22Rv1 (cell line): ENCODE measurements around the gene DRAXIN.
"Not testable (repeated sequence)": the region's sequence is repeated elsewhere in the genome, so short reads cannot be mapped to it uniquely, and the experiment has no call there.

Source experiments
- H3K27ac ChIP-seq: fragments of 450-650 bp; 2 replicates; pipeline ENCODE4 v1.5.1; 2017
- ZFX ChIP-seq: fragments of 450-650 bp; IDR thresholded peaks from 2 replicates; pipeline ENCODE4 v1.6.1; 2017; ENCODE audit warnings: antibody characterized with exemption, borderline replicate concordance
- TF ChIP-seq, protein P1 (sequence below): fragments of 450-650 bp; IDR thresholded peaks from 2 replicates; pipeline ENCODE4 v1.5.1; 2017; ENCODE audit warnings: mild to moderate bottlenecking

DRAXIN gene, protein sequence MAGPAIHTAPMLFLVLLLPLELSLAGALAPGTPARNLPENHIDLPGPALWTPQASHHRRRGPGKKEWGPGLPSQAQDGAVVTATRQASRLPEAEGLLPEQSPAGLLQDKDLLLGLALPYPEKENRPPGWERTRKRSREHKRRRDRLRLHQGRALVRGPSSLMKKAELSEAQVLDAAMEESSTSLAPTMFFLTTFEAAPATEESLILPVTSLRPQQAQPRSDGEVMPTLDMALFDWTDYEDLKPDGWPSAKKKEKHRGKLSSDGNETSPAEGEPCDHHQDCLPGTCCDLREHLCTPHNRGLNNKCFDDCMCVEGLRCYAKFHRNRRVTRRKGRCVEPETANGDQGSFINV

DNA sequence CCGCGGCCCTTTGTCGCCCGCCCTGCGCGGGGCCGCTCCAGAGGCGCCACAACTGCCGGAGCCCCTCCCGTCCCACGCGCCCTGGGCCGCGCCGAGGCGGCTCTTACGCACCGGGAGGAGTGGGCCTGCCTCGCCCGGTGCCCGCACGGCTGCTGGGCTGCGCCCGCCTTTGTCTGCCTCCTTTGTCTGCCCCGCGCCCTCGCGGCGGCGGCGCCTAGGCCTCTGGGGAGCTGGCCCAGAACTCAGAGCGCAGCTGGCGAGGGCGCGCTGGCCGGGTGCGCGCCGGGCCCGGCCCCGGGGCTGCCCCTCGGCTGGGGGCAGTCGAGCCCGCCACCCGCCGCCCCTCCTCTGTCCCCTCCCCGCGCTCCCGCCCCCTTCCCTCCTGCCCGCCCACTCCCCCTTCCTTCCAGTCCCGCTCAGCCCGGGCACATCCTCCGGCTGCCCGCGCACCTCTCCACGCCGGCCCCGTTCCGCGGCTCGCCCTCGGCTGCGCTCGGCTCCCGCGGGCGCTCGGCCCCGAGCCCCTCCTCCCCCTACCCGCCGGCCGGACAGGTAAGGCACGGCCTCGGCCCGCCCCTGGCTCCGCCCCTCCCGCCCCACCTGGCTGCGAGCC is at the start of gene DRAXIN:
Gene DRAXIN (plus strand): TSS at position 409 of the 613 bp plus-strand sequence. CDS start 14,549 bp downstream, outside the sequence.
- H3K27ac ChIP-seq = peak within 1 kb of the TSS; percentile 41
- TF ChIP-seq, protein P1, sequence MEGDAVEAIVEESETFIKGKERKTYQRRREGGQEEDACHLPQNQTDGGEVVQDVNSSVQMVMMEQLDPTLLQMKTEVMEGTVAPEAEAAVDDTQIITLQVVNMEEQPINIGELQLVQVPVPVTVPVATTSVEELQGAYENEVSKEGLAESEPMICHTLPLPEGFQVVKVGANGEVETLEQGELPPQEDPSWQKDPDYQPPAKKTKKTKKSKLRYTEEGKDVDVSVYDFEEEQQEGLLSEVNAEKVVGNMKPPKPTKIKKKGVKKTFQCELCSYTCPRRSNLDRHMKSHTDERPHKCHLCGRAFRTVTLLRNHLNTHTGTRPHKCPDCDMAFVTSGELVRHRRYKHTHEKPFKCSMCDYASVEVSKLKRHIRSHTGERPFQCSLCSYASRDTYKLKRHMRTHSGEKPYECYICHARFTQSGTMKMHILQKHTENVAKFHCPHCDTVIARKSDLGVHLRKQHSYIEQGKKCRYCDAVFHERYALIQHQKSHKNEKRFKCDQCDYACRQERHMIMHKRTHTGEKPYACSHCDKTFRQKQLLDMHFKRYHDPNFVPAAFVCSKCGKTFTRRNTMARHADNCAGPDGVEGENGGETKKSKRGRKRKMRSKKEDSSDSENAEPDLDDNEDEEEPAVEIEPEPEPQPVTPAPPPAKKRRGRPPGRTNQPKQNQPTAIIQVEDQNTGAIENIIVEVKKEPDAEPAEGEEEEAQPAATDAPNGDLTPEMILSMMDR = no peak
- TF ChIP-seq ZFX = no peak

DNA sequence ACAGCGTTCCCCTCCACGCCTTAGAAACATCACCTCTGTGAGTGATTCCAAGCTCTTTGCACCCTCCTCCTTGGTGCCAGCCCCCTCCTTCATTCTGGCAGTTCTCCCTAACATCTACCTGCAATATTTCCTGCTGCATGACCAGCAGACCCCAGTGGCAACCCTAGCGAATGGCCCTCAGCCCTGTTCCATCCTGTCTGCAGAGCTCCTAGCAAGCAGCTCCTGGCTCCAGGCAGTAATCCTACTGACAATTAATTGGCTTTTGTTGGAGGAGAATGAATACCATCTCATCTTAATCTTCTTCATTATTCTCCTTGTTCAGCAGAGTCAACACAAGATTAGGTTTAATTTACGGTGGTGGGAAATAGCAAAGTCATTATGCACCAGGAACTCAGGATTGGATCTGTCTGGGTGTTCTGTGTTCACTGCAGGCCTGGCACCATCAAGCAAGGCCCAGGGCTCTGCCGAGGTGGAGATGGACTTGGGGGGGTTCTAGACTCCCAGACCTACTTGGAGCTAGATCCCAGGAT is 49.7 kb upstream of the DRAXIN start:
- TF ChIP-seq, protein P1 = no peak
- no peak for TF ChIP-seq ZFX
- H3K27ac ChIP-seq = no peak overlapping the region

DNA sequence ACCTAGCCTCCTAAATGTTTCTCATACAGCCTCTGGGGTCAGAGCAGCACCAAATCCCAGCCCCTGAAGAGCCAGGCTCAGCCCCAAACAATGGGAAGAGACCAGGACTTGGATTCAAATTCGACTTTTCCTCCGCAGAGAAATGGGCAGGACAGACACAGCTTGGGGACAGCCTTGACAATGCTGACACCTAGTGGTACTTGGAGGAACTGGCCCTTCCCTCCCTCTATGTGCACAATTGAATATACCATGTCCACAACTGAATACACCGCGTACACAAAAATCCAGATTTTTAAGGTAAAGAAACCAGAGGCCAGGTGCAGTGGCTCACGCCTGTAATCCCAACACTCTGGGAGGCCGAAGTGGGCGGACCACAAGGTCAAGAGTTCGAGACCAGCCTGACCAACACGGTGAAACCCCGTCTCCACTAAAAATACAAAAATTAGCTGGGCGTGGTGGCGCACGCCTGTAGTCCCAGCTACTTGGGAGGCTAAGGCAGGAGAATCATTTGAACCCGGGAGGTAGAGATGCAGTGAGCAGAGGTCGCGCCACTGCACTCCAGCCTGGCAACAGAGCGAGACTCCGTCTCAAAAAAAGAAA is 49.0 kb upstream of the DRAXIN start:
- H3K27ac ChIP-seq = not testable (repeated sequence)
- TF ChIP-seq, protein P1 = peak; percentile 92

DNA sequence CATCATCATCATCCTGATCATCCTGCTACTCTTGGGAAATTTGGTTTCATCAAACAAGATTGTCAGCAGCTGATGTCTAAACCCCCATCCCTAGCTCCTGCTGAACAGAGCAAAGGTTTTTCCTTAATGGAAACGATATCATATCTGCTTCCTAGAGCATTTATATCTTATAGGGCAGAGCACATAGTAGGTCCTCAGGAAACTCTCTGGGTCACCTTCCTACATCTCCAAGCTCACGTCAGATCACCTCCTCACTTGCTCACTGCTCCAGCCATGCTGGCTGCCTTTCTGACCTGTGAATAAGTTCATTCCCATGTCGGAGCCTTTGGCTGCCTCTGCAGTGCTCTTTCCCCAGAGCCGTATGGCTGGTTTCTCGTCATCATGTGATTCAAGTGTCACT is 47.7 kb upstream of the DRAXIN start:
- TF ChIP-seq, protein P1 = no peak
- TF ChIP-seq ZFX = no peak

DNA sequence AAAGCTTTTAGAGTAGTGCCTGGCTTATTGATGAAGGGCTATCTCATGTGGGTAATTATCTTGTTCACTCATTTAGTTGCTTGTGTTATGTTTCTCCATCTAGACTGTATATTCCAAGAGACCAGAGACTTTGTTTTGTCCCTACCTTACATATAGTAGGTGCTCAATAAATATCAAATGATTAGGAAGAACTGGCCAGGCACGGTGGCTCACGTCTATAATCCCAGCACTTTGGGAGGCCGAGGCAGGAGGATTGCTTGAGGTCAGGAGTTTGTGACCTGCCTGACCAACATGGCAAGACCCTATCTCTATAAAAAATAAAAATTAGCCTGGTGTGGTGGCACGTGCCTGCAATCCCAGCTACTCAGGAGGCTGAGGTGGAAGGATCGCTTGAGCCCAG is 46.2 kb upstream of the DRAXIN start:
- TF ChIP-seq, protein P1 = no peak
- TF ChIP-seq ZFX = no peak
- H3K27ac ChIP-seq = no peak overlapping the region

More for the DNA sequence above, 47.7 kb upstream of the DRAXIN start:
- no peak overlapping the region for H3K27ac ChIP-seq

DNA sequence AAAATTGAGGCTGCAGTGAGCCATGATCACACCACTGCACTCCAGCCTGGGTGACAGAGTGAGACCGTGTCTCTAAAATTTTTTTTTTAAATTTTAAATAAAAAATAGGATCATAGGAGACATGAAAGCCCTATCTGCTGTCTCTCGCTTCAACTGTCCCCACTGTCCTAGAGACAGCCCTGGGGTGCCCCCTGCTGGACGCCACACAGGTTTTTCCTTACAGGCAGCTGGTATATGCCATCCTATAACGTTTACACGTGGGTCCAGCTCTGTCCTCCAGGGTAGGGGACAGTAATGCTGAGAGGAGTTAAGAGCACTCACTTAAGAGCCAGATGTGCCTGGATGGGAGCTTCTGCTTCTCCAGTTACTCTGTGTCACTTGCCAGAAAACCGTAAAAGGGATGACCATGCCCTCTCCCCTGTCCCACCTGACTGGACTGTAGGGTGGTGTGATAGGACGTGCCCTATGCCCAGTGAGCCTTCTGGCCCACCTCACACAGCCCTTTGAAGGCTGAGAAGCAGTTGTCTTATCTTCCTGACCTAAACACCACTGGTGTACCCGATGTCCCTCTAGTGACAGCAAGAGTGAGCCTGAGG is 45.7 kb upstream of the DRAXIN start:
- TF ChIP-seq, protein P1 = peak; percentile 88
- no peak for TF ChIP-seq ZFX
- no peak overlapping the region for H3K27ac ChIP-seq
